ENCODE results near the gene MYLK. TPM values are rescaled to one million over a fixed set of nuclear protein-coding genes. Genes with fewer than 3 reads are reported as not detected.

Gene MYLK
- total and polyA plus RNA-seq, 4 donors = 17.0 to 47.7 (median 31.1) TPM

DNA sequence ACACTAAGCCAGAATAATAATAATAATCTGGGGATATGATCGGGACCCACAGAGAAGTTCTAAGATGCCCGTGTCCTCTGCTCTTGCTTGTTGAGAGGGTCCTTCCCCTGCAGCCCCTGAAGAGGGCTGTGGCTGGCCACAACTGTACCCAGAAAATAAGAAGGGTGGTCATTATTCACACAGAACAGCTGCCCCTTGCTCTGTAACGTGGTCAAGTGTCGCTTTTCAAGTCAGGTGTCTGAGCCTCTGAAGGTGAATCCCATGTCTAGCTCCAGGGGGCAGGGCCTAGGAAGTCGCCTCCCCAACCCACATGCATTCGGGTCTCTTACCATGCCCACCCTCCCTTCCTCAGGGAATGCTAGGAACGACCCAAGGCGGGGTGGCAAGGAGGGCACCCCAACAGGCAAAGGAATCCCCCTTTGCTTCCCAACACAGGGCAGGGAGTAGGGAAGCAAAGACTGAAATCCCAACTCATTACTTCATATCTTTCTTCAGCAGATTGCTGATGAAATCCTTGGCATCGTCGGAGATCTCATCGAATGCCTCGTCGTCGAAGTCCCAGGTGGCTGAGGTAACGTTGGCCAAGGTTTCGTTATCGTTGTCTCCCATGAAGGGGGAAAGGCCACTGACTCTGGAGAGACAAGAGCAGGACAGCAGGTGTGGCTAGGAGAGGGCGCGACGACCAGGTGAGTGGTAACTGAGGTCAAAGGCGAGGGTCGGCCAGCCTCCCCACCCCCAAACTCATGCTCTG lies 255.0 kb downstream of the MYLK start:
- no peak for DNase-seq (ENCODE audit: low read depth in 4 of 6, low spot score in 6 of 6)

DNA sequence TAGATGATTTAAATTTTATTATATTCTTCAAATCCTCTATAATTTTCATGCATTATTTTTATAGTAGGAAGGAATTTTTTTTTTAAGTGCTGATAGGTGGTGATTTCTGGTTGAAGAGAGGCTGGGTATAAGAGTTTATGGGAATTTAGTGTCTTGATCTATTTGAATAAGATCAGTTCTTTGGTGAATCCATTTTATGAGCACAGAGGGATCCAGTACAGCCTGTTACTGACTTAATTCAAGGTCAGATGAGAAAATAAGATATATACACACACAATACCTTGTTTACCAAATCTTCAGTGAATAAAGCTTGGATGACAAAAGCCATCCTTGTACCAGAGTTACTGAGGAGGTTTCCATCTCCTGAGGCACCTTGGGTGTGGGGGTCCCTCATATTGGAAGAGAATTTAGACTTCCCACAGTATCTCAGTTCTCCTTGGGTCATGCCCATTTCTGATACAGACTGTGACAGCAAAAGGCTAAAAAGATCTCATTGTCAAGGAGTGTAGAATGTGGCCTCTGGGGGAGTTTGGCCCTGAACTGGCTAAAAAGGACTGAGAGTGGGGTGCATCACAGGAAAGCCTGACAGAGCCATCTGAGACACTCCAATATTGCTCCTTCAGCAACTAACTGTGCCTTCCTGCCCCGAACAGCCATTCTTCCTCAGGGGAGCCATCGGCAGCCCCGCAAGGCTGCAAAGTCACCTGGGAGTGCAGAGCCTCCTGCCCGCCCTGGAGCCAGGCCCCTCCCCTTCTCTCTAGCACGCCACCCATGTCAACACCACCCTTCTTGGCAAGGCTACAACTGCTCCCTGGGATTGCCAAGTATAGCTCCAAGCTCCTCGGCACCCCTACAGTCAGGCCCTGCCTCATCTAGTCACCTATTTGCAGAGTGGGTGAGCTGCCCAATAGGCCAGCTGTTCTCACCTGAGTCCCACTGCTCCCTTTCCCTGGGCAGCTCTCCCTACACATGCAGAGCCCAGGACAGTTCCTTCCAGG lies 256.2 kb downstream of the MYLK start:
- 90% methylated on average over 6 of the region's 6 CpGs for WGBS (ENCODE audit: insufficient coverage)
- H3K36me3 ChIP-seq (ENCODE audit: control insufficient read depth, insufficient read depth, low read length) = peaks cover 14% of the 10 kb centered on the region
- no peak overlapping the region for H3K27ac ChIP-seq (ENCODE audit: low read depth, low read length)
- no peak for DNase-seq (ENCODE audit: low read depth in 4 of 6, low spot score in 6 of 6)
- H3K27me3 ChIP-seq (ENCODE audit: control insufficient read depth, insufficient read depth, low read length) = no peaks in the 10 kb centered on the region
- H3K9me3 ChIP-seq (ENCODE audit: control insufficient read depth, insufficient read depth, low read length) = no peaks in the 10 kb centered on the region
- H3K4me1 ChIP-seq (ENCODE audit: control insufficient read depth, insufficient read depth, low read length) = peaks cover 5% of the 10 kb centered on the region
- H3K4me3 ChIP-seq (ENCODE audit: low read depth, low read length) = no peak overlapping the region

More for the DNA sequence above, 255.0 kb downstream of the MYLK start:
- H3K27me3 ChIP-seq (ENCODE audit: control insufficient read depth, insufficient read depth, low read length) = no peaks in the 10 kb centered on the region
- H3K4me1 ChIP-seq (ENCODE audit: control insufficient read depth, insufficient read depth, low read length) = peaks cover 5% of the 10 kb centered on the region
- 97% methylated on average over 19 of the region's 22 CpGs for WGBS (ENCODE audit: insufficient coverage)
- H3K27ac ChIP-seq (ENCODE audit: low read depth, low read length) = no peak overlapping the region
- peaks cover 15% of the 10 kb centered on the region for H3K36me3 ChIP-seq (ENCODE audit: control insufficient read depth, insufficient read depth, low read length)
- no peaks in the 10 kb centered on the region for H3K9me3 ChIP-seq (ENCODE audit: control insufficient read depth, insufficient read depth, low read length)
- no peak overlapping the region for H3K4me3 ChIP-seq (ENCODE audit: low read depth, low read length)

DNA sequence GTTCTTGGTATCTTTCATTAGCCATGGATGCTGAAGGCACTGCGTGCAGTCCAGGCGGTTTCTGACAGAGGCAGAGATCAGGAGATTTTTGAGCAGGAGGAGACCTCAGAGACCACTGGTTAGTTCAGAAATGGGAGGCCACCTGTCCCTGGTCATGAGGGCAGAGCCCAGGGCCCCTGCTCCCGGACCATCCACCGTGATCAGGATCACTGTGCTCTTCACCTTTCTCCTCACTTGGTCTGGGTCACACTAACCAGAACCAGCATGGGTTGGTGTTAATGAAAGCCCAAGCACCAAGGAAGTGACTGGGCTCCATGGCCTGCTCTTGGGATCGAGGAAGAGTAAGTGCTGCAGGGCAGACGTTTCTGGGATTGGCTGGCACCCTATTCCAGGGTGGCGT lies 257.3 kb downstream of the MYLK start:
- no peak for DNase-seq (ENCODE audit: low read depth in 4 of 6, low spot score in 6 of 6)
- no peaks in the 10 kb centered on the region for H3K27me3 ChIP-seq (ENCODE audit: control insufficient read depth, insufficient read depth, low read length)
- WGBS (ENCODE audit: insufficient coverage) = 97% methylated on average over 7 of the region's 7 CpGs
- peaks cover 14% of the 10 kb centered on the region for H3K36me3 ChIP-seq (ENCODE audit: control insufficient read depth, insufficient read depth, low read length)
- no peaks in the 10 kb centered on the region for H3K9me3 ChIP-seq (ENCODE audit: control insufficient read depth, insufficient read depth, low read length)
- no peak overlapping the region for H3K4me3 ChIP-seq (ENCODE audit: low read depth, low read length)
- no peaks in the 10 kb centered on the region for H3K4me1 ChIP-seq (ENCODE audit: control insufficient read depth, insufficient read depth, low read length)
- H3K27ac ChIP-seq (ENCODE audit: low read depth, low read length) = no peak overlapping the region

DNA sequence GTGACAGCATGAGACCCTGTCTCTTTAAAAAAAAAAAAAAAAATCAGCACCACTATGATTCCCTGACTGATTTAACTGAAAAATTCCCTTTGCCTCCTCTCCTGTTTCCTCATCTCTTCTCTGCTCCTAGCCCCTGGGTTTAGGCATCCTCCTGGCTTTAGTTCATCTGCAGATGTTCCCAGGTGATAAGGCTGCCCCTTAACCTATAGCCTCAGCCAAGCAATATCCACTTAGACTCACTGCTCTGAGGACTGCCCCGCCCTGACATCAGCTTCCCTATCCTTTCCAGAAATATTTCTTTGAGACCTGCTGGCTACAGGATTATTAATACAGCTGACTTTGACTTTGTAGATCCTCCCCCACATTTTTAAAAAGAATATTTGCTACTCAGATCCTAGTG lies 259.8 kb downstream of the MYLK start:
- Histone ChIP-seq H3K4me3 (ENCODE audit: low read depth, low read length) (no peak overlapping the region), H3K36me3 (ENCODE audit: control insufficient read depth, insufficient read depth, low read length) (peaks cover 2% of the 10 kb centered on the region), H3K27me3 (ENCODE audit: control insufficient read depth, insufficient read depth, low read length) (no peaks in the 10 kb centered on the region), H3K9me3 (ENCODE audit: control insufficient read depth, insufficient read depth, low read length) (no peaks in the 10 kb centered on the region), H3K4me1 (ENCODE audit: control insufficient read depth, insufficient read depth, low read length) (peaks cover 5% of the 10 kb centered on the region), H3K27ac (ENCODE audit: low read depth, low read length) (no peak overlapping the region)
- WGBS (ENCODE audit: insufficient coverage) = 100% methylated on average over 1 of the region's 1 CpG
- no peak for DNase-seq (ENCODE audit: low read depth in 4 of 6, low spot score in 6 of 6)

DNA sequence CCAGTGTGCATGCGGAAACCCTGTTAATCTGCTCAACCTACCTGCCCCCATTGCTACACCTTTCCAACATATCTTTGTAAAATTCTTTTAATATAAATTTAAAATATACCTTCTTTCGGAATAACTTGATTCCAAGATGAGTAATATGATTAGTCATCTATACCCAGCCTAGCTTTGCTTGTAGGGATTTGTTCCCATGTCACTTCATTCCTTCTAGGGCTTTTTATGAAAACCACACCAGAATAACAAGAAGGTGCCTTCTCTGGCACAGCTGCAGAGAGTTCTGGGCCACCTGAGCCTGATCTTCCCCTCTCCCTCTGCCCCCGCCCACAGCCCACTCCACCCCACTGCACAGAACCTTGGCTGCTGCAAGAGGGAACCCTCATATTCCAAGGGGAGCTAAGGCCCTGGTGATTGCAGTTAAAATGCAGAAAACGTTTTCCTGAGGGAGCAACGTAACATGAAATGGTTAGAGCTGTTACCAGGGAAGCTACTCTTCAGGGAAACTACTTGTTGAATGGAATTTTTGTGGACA lies 260.7 kb downstream of the MYLK start:
- H3K36me3 ChIP-seq (ENCODE audit: control insufficient read depth, insufficient read depth, low read length) = no peaks in the 10 kb centered on the region
- no peaks in the 10 kb centered on the region for H3K27me3 ChIP-seq (ENCODE audit: control insufficient read depth, insufficient read depth, low read length)
- DNase-seq (ENCODE audit: low read depth in 4 of 6, low spot score in 6 of 6) = no peak
- 72% methylated on average over 2 of the region's 5 CpGs for WGBS (ENCODE audit: insufficient coverage)
- no peak overlapping the region for H3K27ac ChIP-seq (ENCODE audit: low read depth, low read length)
- peaks cover 14% of the 10 kb centered on the region for H3K4me1 ChIP-seq (ENCODE audit: control insufficient read depth, insufficient read depth, low read length)
- H3K4me3 ChIP-seq (ENCODE audit: low read depth, low read length) = no peak overlapping the region
- no peaks in the 10 kb centered on the region for H3K9me3 ChIP-seq (ENCODE audit: control insufficient read depth, insufficient read depth, low read length)

DNA sequence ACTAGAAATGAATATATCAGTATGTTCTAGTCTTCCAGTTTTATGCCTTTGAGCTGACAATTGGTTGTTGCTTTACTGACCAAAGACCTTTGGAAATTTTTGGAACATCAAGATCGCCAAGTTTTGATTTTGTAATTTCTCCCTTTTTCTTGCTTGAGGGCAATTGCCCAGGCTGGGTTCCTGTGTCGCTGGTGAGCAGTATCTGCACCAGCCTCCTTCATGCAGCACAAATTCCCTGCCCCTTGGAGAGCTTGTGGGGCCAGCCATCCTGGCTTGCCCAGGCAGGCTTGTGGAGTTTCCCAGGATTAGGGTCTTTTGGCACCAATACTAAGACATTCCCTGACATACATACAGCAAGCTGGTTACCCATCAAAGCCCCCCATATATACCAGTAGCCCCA lies 261.4 kb downstream of the MYLK start:
- peaks cover 21% of the 10 kb centered on the region for H3K4me1 ChIP-seq (ENCODE audit: control insufficient read depth, insufficient read depth, low read length)
- H3K27me3 ChIP-seq (ENCODE audit: control insufficient read depth, insufficient read depth, low read length) = no peaks in the 10 kb centered on the region
- H3K9me3 ChIP-seq (ENCODE audit: control insufficient read depth, insufficient read depth, low read length) = no peaks in the 10 kb centered on the region
- H3K36me3 ChIP-seq (ENCODE audit: control insufficient read depth, insufficient read depth, low read length) = no peaks in the 10 kb centered on the region
- no peak overlapping the region for H3K27ac ChIP-seq (ENCODE audit: low read depth, low read length)
- DNase-seq (ENCODE audit: low read depth in 4 of 6, low spot score in 6 of 6) = no peak
- 100% methylated on average over 2 of the region's 2 CpGs for WGBS (ENCODE audit: insufficient coverage)
- H3K4me3 ChIP-seq (ENCODE audit: low read depth, low read length) = no peak overlapping the region

DNA sequence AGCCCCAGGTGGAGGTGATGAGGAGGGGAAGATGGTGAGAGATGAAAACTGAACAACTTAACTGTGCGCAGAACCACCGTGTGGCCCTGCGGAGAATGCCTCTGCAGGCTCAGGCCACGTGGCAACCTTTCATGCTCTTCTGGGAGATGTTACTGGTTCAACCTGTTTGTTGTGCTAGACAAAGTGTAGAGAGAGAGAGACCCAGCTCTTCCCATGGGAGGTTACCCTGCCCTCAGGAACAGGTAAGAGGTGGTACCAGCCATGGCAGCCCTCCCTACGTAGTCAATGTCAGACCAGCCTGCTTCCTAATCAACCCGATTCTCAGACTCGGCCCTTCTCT lies 262.3 kb downstream of the MYLK start:
- Histone ChIP-seq H3K9me3 (ENCODE audit: control insufficient read depth, insufficient read depth, low read length) (no peaks in the 10 kb centered on the region), H3K4me3 (ENCODE audit: low read depth, low read length) (no peak overlapping the region), H3K36me3 (ENCODE audit: control insufficient read depth, insufficient read depth, low read length) (no peaks in the 10 kb centered on the region), H3K27ac (ENCODE audit: low read depth, low read length) (no peak overlapping the region), H3K4me1 (ENCODE audit: control insufficient read depth, insufficient read depth, low read length) (peaks cover 23% of the 10 kb centered on the region), H3K27me3 (ENCODE audit: control insufficient read depth, insufficient read depth, low read length) (no peaks in the 10 kb centered on the region)
- no peak for DNase-seq (ENCODE audit: low read depth in 4 of 6, low spot score in 6 of 6)
- 89% methylated on average over 4 of the region's 7 CpGs for WGBS (ENCODE audit: insufficient coverage)

DNA sequence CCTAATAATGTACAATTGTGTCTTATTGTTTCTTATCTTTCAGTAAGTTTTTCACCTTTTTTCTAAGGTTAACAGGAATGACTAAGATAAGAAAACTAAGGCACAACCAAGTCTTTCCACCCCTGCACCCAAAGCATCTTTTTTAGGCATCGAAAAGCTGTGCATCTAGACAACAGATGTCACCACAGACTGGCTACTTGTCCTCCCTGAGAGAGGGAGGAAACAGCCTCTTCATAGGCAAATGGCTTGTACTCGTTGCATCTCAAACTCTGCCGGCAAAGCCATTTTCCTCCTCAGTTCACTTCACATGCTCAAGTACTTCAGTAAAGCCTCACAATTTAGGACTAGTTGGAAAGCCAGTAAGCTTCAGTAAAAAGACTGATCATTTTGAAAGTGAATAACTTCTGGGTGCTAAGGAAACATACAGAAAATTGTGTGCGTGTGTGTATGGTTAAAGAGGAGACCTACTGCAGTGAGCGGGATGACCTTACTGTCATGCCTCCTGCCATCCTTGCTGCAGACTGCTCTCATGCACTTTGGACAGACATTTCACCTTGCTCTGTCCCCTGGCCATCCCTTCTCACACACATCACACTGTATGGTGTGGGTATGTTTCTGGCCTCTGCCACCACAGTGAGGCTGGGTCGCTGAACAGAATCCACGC lies 262.8 kb downstream of the MYLK start:
- Histone ChIP-seq H3K9me3 (ENCODE audit: control insufficient read depth, insufficient read depth, low read length) (no peaks in the 10 kb centered on the region), H3K36me3 (ENCODE audit: control insufficient read depth, insufficient read depth, low read length) (no peaks in the 10 kb centered on the region), H3K4me3 (ENCODE audit: low read depth, low read length) (no peak overlapping the region), H3K27ac (ENCODE audit: low read depth, low read length) (no peak overlapping the region), H3K4me1 (ENCODE audit: control insufficient read depth, insufficient read depth, low read length) (peaks cover 23% of the 10 kb centered on the region), H3K27me3 (ENCODE audit: control insufficient read depth, insufficient read depth, low read length) (no peaks in the 10 kb centered on the region)
- WGBS (ENCODE audit: insufficient coverage) = 73% methylated on average over 2 of the region's 7 CpGs
- DNase-seq (ENCODE audit: low read depth in 4 of 6, low spot score in 6 of 6) = peak in 2 of 6 donors; percentile 32 to 64

DNA sequence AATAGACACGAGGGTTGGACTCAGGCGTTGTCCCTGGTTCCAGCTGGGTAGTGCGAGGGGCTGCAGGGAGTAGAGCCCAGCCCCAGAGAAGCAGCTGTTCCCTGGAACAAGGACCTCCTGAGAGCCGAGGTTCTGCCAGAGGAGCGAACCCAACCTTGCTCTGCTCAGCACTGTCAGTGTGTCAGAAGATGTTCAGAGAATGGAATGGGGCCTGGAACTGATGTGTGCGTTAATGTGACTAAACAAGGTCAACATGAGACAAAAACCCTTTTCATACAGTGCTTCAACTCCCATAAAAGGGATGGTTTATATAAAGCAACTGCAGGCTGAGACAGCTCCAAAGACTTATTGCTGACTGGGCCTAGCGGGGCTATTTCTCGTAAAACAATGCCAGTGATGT lies 263.8 kb downstream of the MYLK start:
- H3K27ac ChIP-seq (ENCODE audit: low read depth, low read length) = peak overlapping the region; percentile 26
- peaks cover 23% of the 10 kb centered on the region for H3K4me1 ChIP-seq (ENCODE audit: control insufficient read depth, insufficient read depth, low read length)
- H3K9me3 ChIP-seq (ENCODE audit: control insufficient read depth, insufficient read depth, low read length) = no peaks in the 10 kb centered on the region
- H3K27me3 ChIP-seq (ENCODE audit: control insufficient read depth, insufficient read depth, low read length) = no peaks in the 10 kb centered on the region
- peak in 2 of 6 donors; percentile 11 to 30 for DNase-seq (ENCODE audit: low read depth in 4 of 6, low spot score in 6 of 6)
- WGBS (ENCODE audit: insufficient coverage) = 64% methylated on average over 5 of the region's 8 CpGs
- no peaks in the 10 kb centered on the region for H3K36me3 ChIP-seq (ENCODE audit: control insufficient read depth, insufficient read depth, low read length)
- no peak overlapping the region for H3K4me3 ChIP-seq (ENCODE audit: low read depth, low read length)

Data from spinal cord (tissue), 10 donors.